HepG2 (cell line): Measurements from ENCODE around the gene SPI1. TPM values are rescaled to one million over a fixed set of nuclear protein-coding genes. Genes with fewer than 3 reads are reported as not detected.
A peak's percentile ranks its signal among the peaks of the same experiment; 100 is the strongest.

Source experiments
- ATAC-seq: fragments of 200-7000 bp; cut with Tn5 transposase; 3 replicates; pipeline ENCODE4 v1.9.1; 2020; ENCODE audit warnings: mild to moderate bottlenecking, moderate library complexity
- BruUV-seq: library from RNA; stranded (reverse); fragments of 400-500 nt; replicated peaks from 2 replicates; lab custom pipeline; 2021; lab: Mats Ljungman, UMichigan
- CTCF ChIA-PET: fragments of 300-600 bp; formaldehyde crosslinking; extraction: SDS; loops from one replicate; lab custom pipeline; 2021; ENCODE audit warnings: low total read pairs, inconsistent platforms, low intra/inter-chr PET ratio; lab: Yijun Ruan, JAX
- POLR2A ChIA-PET: fragments of 350-600 bp; sonication (Branson Sonifier 250); formaldehyde crosslinking; loops from one replicate; lab custom pipeline; 2020; ENCODE audit warnings: antibody characterized with exemption, inconsistent platforms; lab: Yijun Ruan, JAX
- DNase-seq: peaks from one replicate; pipeline ENCODE4 v3.0.0-alpha.2; 2015; ENCODE audit warnings: low spot score
- FAIRE-seq: peaks from 3 replicates; lab custom pipeline; 2011; peaks lifted over from hg19 to GRCh38; lab: Jason Lieb, UNC
- H2AFZ ChIP-seq: one replicate; pipeline ENCODE4 v1.6.1; 2011; ENCODE audit warnings: low read length, inconsistent platforms
- H3K27ac ChIP-seq: fragments of 300-600 bp; 3 replicates; pipeline ENCODE4 v1.8.0; 2011; ENCODE audit warnings: mixed run types, mild to moderate bottlenecking, mixed read lengths, low read length, inconsistent platforms; ENCODE audit not compliant: insufficient read depth; ENCODE audit errors: extremely low read length
- H3K27me3 ChIP-seq, 2 experiments: fragments of 200-600 bp in 1 of 2; 2 replicates in 1 of 2; 3 replicates in 1 of 2; pipeline versions ENCODE4 v1.6.0 to v1.8.0; 2011; ENCODE audit warnings: low read length in 2 of 2, mild to moderate bottlenecking in 2 of 2, moderate library complexity in 2 of 2, inconsistent platforms in 1 of 2; ENCODE audit not compliant: insufficient read depth in 2 of 2, control insufficient read depth in 1 of 2
- H3K36me3 ChIP-seq, 2 experiments: fragments of 200-600 bp in 1 of 2; replicated peaks in 1 of 2; 2 replicates in 1 of 2; 3 replicates in 1 of 2; pipeline versions ENCODE4 v1.5.1 to v1.8.0; 2011; ENCODE audit warnings: low read length in 2 of 2, inconsistent platforms in 1 of 2; ENCODE audit not compliant: insufficient read depth in 2 of 2, control insufficient read depth in 1 of 2
- H3K4me1 ChIP-seq: 2 replicates; pipeline ENCODE4 v1.5.1; 2012; ENCODE audit warnings: low read length, inconsistent platforms; ENCODE audit not compliant: insufficient read depth
- H3K4me2 ChIP-seq: 2 replicates; pipeline ENCODE4 v1.6.0; 2011; ENCODE audit warnings: low read depth, low read length, inconsistent platforms
- H3K4me3 ChIP-seq, 3 experiments: fragments of 200-600 bp in 1 of 3; sonication (generic), shearing (Covaris generic) in 1 of 3; replicated peaks in 1 of 3; 2 replicates each; pipeline ENCODE4 v1.5.1; 2011 to 2016; ENCODE audit warnings: low read length in 3 of 3, inconsistent platforms in 2 of 3, low read depth in 2 of 3, mild to moderate bottlenecking in 2 of 3, control low read depth in 1 of 3, mixed read lengths in 1 of 3; ENCODE audit not compliant: insufficient read depth in 1 of 3
- H3K79me2 ChIP-seq: one replicate; pipeline ENCODE4 v1.6.1; 2011; ENCODE audit warnings: low read length, inconsistent platforms; ENCODE audit not compliant: insufficient read depth
- H3K9ac ChIP-seq: 2 replicates; pipeline ENCODE4 v1.6.0; 2011; ENCODE audit warnings: mild to moderate bottlenecking, low read depth, low read length, inconsistent platforms; ENCODE audit not compliant: insufficient read depth
- H3K9me3 ChIP-seq: 2 replicates; pipeline ENCODE4 v1.5.1; 2012; ENCODE audit warnings: mild to moderate bottlenecking, low read length
- H4K20me1 ChIP-seq: 2 replicates; pipeline ENCODE4 v1.6.0; 2011; ENCODE audit warnings: inconsistent platforms, mild to moderate bottlenecking, low read length, moderate library complexity; ENCODE audit not compliant: insufficient read depth
- GABPB1 ChIP-seq: IDR thresholded peaks from 2 replicates; pipeline ENCODE4 v1.6.1; 2016; ENCODE audit warnings: mild to moderate bottlenecking, missing genetic modification reagents, moderate library complexity, missing compliant biosample characterization
- KDM1A ChIP-seq: IDR thresholded peaks from 2 replicates; pipeline ENCODE4 v1.6.1; 2016; ENCODE audit warnings: missing compliant biosample characterization
- MIER2 ChIP-seq: IDR thresholded peaks from 2 replicates; pipeline ENCODE4 v1.6.1; 2016; ENCODE audit warnings: missing biosample characterization, missing genetic modification reagents
- PATZ1 ChIP-seq: sonication (generic); formaldehyde crosslinking; IDR thresholded peaks from 2 replicates; pipeline ENCODE4 v1.4.0; 2020; ENCODE audit warnings: missing genetic modification reagents
- POLR2A ChIP-seq, 2 experiments: IDR thresholded peaks; 2 replicates each; pipeline ENCODE4 v1.6.1; 2011; ENCODE audit warnings: low read depth in 2 of 2, low read length in 2 of 2, mild to moderate bottlenecking in 1 of 2, moderate library complexity in 1 of 2; ENCODE audit not compliant: insufficient read depth in 1 of 2
- SNAPC5 ChIP-seq: sonication (generic); formaldehyde crosslinking; IDR thresholded peaks from 2 replicates; pipeline ENCODE4 v1.8.1; 2023; ENCODE audit warnings: mild to moderate bottlenecking, missing genetic modification reagents, borderline replicate concordance
- ZFP90 ChIP-seq: sonication (generic); formaldehyde crosslinking; IDR thresholded peaks from 2 replicates; pipeline ENCODE4 v1.8.0; 2022; ENCODE audit warnings: missing genetic modification reagents, mild to moderate bottlenecking, inconsistent platforms, borderline replicate concordance
- ZNF557 ChIP-seq: sonication (generic); formaldehyde crosslinking; IDR thresholded peaks from 2 replicates; pipeline ENCODE4 v1.4.0; 2020; ENCODE audit warnings: missing genetic modification reagents
- ZNF687 ChIP-seq: sonication (generic); formaldehyde crosslinking; IDR thresholded peaks from 2 replicates; pipeline ENCODE4 v1.5.1; 2020; ENCODE audit warnings: mild to moderate bottlenecking, missing genetic modification reagents, moderate library complexity
- WGBS: methylation state at CpG from one replicate; pipeline ENCODE4 v1.1.6; 2017; ENCODE audit warnings: low lambda C conversion rate; 5-methylcytosine and 5-hydroxymethylcytosine counted together
- in situ Hi-C: cut with HindIII; loops from 2 replicates; pipeline ENCODE4 v1.10.0; 2017; ENCODE audit warnings: low pct_unique_long_range_greater_than_20kb; ENCODE audit not compliant: extremely low pct_ligation_motif_present
- intact Hi-C: fragments of 100-400 bp; cut with micrococcal nuclease; formaldehyde crosslinking; loops from one replicate; pipeline ENCODE4 v1.10.0; 2022; ENCODE audit not compliant: unreplicated experiment
- polyA plus RNA-seq, 8 experiments: library from polyadenylated mRNA; depleted of rRNA in 3 of 8; stranded (reverse) in 7 of 8; unstranded in 1 of 8; fragments of >200 nt; fragmentation: Illumina TruSeq in 4 of 8; extraction: Trizol in 4 of 8; gene quantifications; 2 replicates each; pipeline versions ENCODE4 v1.2.1 to v1.2.3, GENCODE V29; 2011 to 2016; ENCODE audit warnings: low read depth in 4 of 8, missing spikeins in 1 of 8, mixed read lengths in 1 of 8; ENCODE audit not compliant: insufficient read depth in 1 of 8
- total RNA-seq, 5 experiments: library from RNA; depleted of rRNA; stranded (reverse); fragments of >200 nt; fragmentation: Illumina TruSeq; extraction: Trizol; gene quantifications; 2 replicates each; pipeline ENCODE4 v1.2.3, GENCODE V29; 2016; ENCODE audit warnings: low read depth in 1 of 5

SPI1 gene
- total and polyA plus RNA-seq, 2 of the 13 experiments (the other 11 are each of a cell fraction or from before 2014, with no cell fraction given) = not detected

- H3K4me3 ChIP-seq = peak overlapping the region; percentile 24 to 59 (median 37); a peak in 5 of 6 replicates
- intact Hi-C loops = no loop called here
- DNase-seq = no peak
- ChIA-PET CTCF (no interaction called here), POLR2A (interaction anchor here (1.8 kb wide), 1 partner anchor 26 kb away, joined by 5 read pairs; the partner anchor contains the start of gene PSMC3)
- H3K4me2 ChIP-seq = peak overlapping the region; percentile 80
- no TSS peak for BruUV-seq
- H3K27me3 ChIP-seq = peaks cover 0 to 12% of the 10 kb centered on the region in 2 experiments; a peak in 1 of 5 replicates
- 45% methylated on average over 7 of the region's 8 CpGs for WGBS
- no peak overlapping the region for H2AFZ ChIP-seq
- in situ Hi-C loops = no loop called here
- no peak overlapping the region for H3K9ac ChIP-seq
- ATAC-seq = peak; percentile 58
- H3K79me2 ChIP-seq = no peaks in the 10 kb centered on the region
- no peak for FAIRE-seq
- peaks cover 52% of the 10 kb centered on the region for H3K4me1 ChIP-seq
- TF ChIP-seq ZNF557 (CRISPR knock-in tag) = no peak
- TF ChIP-seq MIER2 (CRISPR knock-in tag) = 0 out of 2 replicates have a peak, but pooled peaks have one; percentile 21
- no peaks in the 10 kb centered on the region for H4K20me1 ChIP-seq
- H3K9me3 ChIP-seq = no peaks in the 10 kb centered on the region
- no peak overlapping the region for H3K27ac ChIP-seq
- H3K36me3 ChIP-seq = no peaks in the 10 kb centered on the region
These were observed 22.5 kb upstream of the SPI1 start for GRCh38 chr11:47400768-47401279.

- POLR2A ChIA-PET = interaction anchor here (1.2 to 1.8 kb wide), 3 partner anchors 12 to 37 kb away, joined by 3 to 5 read pairs (median 5); partner anchors contain the start of gene PSMC3
- intact Hi-C loops (no loop called here), in situ Hi-C loops (no loop called here)
- Histone ChIP-seq H3K9ac (peak overlapping the region; percentile 55; the same call in 1 of the 2 replicates), H3K27ac (no peak overlapping the region), H3K4me3 (peak overlapping the region; percentile 55 to 70 (median 61)), H3K4me2 (peak overlapping the region; percentile 96), H3K36me3 (no peaks in the 10 kb centered on the region), H3K4me1 (peaks cover 50% of the 10 kb centered on the region), H4K20me1 (no peaks in the 10 kb centered on the region), H2AFZ (peak overlapping the region; percentile 50), H3K27me3 (peaks cover 0 to 12% of the 10 kb centered on the region in 2 experiments; a peak in 1 of 5 replicates), H3K9me3 (no peaks in the 10 kb centered on the region), H3K79me2 (no peaks in the 10 kb centered on the region)
- ATAC-seq (peak; percentile 17; the same call in 2 of the 3 replicates), DNase-seq (no peak), FAIRE-seq (no peak)
- no TSS peak for BruUV-seq
- 6% methylated on average over 25 of the region's 47 CpGs for WGBS
- CTCF ChIA-PET = no interaction called here
- TF ChIP-seq ZNF687 (CRISPR knock-in tag) = peak; percentile 23; the same call in 1 of the 2 replicates
- TF ChIP-seq PATZ1 (CRISPR knock-in tag) = peak; percentile 78
- TF ChIP-seq SNAPC5 (CRISPR knock-in tag) = no peak
- peak; percentile 43; the same call in 1 of the 2 replicates for TF ChIP-seq GABPB1 (CRISPR knock-in tag)
- 0 out of 4 replicates have a peak, but pooled peaks of 1 of the 2 experiments have one; percentile 34 for TF ChIP-seq POLR2A (IDR thresholded peaks at IDR 0.05; ENCODE audit: insufficient read depth in 1 of 2, low read depth in 2 of 2, low read length in 2 of 2)
- TF ChIP-seq ZFP90 (CRISPR knock-in tag) = no peak
- 0 out of 2 replicates have a peak, but pooled peaks have one; percentile 26 for TF ChIP-seq KDM1A (CRISPR knock-in tag)
These were observed 21.8 kb upstream of the SPI1 start for GRCh38 chr11:47399860-47400767.
